Measurements from ENCODE around the gene NPAP1.

- TF ChIP-seq, protein P1, sequence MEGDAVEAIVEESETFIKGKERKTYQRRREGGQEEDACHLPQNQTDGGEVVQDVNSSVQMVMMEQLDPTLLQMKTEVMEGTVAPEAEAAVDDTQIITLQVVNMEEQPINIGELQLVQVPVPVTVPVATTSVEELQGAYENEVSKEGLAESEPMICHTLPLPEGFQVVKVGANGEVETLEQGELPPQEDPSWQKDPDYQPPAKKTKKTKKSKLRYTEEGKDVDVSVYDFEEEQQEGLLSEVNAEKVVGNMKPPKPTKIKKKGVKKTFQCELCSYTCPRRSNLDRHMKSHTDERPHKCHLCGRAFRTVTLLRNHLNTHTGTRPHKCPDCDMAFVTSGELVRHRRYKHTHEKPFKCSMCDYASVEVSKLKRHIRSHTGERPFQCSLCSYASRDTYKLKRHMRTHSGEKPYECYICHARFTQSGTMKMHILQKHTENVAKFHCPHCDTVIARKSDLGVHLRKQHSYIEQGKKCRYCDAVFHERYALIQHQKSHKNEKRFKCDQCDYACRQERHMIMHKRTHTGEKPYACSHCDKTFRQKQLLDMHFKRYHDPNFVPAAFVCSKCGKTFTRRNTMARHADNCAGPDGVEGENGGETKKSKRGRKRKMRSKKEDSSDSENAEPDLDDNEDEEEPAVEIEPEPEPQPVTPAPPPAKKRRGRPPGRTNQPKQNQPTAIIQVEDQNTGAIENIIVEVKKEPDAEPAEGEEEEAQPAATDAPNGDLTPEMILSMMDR (conservative IDR thresholded peaks at IDR 0.05; ENCODE audit: low read depth, low read length), result no peak
- no peak for TF ChIP-seq EZH2phosphoT487 (IDR thresholded peaks at IDR 0.05; ENCODE audit: borderline replicate concordance, low read length)
- TF ChIP-seq EZH2 (IDR thresholded peaks at IDR 0.05; ENCODE audit: low read length, unreplicated experiment), result no peak
Observed at GRCh38 chr15:24696842-24697241, 21.3 kb downstream of the NPAP1 start.
